HS-5 (cell line): Measurements from ENCODE around the gene NR1H2.
"Not testable (repeated sequence)": the region's sequence is repeated elsewhere in the genome, so short reads cannot be mapped to it uniquely, and the experiment has no call there.

Experiments
- DNase-seq: peaks from one replicate; pipeline ENCODE4 v3.0.0-alpha.2; 2012; ENCODE audit warnings: low read depth

NR1H2 gene

DNA sequence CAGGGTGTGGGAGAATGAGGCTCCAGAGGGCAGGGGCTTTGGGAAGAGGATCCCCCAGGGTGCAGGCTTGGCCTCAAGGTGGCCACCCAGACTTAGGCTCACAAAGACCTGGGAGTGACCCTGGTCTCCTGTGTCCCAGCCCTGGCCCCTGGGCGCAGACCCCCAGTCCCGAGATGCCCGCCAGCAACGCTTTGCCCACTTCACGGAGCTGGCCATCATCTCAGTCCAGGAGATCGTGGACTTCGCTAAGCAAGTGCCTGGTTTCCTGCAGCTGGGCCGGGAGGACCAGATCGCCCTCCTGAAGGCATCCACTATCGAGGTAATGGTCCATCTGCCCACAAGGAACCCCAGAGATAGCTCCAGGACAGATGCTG, 2.6 kb downstream of the NR1H2 start:
- no peak for DNase-seq

DNA sequence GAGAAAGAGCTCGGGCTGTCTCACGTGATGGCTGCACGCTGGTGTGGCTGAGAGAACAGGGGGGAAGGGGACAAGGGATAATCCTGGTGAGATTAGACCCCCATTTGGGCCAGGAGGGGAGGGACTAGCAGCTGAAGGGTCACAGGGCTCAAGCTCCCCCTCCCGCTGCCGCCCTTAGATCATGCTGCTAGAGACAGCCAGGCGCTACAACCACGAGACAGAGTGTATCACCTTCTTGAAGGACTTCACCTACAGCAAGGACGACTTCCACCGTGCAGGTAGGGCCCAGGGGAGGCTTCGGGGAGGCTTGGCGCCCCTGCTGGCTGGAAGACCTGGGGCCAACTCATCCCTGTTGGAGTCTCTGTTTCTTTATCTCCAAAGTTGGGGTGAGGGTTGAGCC, 3.3 kb downstream of the NR1H2 start:
- no peak for DNase-seq

DNA sequence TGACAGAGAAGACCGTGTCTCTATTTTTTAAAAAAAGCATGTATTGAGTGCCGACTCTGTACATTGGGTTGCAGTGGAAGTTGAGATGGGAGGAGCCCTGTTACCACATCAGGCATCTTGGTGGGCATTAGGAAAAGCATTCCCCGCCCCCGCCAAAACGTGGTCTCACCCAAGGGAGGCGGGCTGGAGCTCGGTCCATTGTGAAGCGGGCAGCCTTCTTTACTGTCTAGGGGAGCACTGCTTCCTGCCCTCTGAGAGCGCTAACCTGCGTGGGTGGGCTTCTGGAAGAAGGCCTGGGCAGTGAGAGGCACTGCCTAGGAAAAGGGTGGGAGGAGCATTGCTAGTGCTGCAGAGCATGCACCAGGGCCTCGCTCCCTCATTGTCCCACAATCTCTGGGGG, 3.9 kb downstream of the NR1H2 start:
- no peak for DNase-seq

DNA sequence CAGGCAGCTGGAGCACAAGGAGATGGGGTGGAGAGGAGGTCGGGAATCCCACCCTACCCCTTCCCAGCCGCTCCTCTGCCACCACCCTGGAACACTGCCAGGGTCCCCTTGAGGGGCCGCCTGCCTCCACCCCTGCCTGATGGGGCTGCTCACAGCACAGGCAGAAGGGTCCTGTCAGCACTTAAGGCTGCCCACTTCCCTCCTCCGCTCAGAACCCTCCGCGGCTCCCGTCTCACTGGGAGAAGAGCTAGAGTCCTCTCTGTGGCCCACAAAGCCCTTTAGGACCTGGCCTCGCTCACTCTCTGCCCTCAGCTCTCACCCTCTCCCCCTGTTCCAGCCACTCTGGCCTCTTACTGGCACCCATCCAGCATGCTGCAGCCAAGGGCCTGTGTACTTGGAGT, 4.5 kb downstream of the NR1H2 start:
- no peak for DNase-seq

DNA sequence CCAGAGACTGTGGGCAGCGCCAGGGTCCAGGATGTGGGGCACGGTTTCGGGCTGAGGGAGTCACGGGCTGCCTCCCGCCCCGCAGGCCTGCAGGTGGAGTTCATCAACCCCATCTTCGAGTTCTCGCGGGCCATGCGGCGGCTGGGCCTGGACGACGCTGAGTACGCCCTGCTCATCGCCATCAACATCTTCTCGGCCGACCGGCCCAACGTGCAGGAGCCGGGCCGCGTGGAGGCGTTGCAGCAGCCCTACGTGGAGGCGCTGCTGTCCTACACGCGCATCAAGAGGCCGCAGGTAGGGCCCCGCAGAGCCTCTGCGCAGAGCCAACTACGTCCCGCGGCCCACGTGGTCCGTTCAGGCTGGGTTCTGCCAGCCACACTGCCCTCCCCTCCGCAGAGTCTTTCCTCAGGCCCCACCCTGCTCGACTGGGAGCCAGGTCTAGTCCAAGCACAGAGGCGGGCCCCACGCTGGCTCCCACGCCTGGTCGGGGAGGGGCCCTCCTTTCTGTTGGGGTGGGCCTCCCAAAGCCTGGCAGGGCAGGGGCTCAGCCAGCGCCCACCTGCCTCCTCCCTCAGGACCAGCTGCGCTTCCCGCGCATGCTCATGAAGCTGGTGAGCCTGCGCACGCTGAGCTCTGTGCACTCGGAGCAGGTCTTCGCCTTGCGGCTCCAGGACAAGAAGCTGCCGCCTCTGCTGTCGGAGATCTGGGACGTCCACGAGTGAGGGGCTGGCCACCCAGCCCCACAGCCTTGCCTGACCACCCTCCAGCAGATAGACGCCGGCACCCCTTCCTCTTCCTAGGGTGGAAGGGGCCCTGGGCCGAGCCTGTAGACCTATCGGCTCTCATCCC, 5.8 kb downstream of the NR1H2 start:
- DNase-seq, result no peak

DNA sequence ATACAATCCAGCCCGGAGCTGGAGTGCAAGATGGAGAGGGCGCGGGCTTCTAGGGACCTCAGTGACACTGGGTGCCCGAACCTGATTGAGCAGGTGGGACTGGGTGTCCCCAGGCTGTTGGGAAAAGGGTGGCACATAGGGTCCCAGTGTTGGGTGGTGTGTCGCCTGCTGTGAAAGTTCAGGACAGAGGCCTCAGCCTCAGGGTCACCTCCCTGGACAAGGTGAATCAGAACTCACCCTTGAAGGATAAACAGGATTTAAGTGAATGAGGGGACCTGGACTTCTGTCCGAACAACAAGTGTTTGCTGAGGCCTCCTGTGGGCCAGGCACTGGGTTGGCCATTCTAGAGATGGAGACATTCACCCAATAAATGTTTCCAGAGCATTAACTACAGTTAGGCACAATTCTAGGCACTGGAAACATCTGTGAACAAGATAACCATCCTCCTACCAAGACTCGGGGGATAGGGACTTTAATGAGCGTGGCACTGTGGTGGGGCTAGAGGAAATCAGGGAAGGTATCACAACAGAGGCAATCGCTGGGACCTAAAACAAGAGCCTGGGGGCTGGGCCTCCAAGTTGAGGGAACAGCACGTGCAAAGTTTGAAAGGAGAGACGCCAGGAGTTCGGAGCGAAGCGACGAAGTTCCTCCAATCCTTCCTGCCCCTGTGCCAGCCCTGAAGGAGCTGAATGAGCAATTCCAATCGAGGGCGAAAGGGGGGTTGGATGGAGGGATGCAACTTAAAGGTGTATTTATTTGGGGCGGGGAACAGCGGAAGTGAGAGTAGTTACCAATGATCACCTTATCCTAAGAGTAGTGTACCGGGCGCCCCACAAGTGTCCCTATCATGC, 7.0 kb downstream of the NR1H2 start:
- no peak for DNase-seq

DNA sequence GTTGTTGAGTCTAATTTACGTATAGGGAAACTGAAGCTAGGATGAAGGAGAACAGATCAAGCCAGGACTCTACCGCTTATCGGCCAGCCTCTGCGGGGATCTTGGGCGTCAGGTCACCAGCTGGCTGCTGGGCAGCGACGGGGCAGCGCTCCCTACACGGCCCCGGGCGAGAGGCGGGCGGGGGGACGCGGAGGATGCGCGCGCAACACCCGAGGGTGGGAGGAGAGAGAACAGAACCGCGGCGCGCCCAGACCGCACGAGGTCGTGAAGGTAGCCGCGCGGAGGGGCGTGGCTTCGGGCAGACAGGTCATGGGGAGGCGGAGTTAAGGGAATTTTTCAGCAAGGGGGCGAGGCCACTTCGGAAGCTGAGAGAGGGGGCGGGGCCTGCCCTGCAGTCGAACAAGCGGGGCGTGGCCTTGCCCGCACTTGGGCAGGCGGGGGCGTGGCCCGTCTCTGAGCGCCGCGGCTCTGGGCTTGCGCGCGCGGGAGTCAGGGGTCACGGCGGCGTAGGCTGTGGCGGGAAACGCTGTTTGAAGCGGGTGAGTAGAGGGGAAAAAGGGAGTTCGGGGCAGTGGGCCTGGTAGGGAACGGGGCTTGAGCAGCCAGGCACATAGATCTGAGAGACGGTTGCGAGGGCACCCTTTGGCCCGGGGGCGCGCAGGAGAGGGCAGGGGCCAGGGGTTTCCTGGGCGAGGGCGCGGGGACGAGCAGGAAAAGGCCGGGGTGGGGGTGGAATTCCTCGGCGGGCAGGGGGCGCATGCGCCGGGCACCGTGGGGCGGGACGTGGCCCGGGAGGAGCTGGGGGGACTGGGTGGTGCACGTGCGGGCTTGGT, 7.8 kb downstream of the NR1H2 start, which contains the start of gene POLD1:
POLD1 (plus strand) TSS at position 496 of the 833 bp plus-strand sequence. CDS start 14,505 bp downstream, outside the sequence.
- DNase-seq, result peak; percentile 86

DNA sequence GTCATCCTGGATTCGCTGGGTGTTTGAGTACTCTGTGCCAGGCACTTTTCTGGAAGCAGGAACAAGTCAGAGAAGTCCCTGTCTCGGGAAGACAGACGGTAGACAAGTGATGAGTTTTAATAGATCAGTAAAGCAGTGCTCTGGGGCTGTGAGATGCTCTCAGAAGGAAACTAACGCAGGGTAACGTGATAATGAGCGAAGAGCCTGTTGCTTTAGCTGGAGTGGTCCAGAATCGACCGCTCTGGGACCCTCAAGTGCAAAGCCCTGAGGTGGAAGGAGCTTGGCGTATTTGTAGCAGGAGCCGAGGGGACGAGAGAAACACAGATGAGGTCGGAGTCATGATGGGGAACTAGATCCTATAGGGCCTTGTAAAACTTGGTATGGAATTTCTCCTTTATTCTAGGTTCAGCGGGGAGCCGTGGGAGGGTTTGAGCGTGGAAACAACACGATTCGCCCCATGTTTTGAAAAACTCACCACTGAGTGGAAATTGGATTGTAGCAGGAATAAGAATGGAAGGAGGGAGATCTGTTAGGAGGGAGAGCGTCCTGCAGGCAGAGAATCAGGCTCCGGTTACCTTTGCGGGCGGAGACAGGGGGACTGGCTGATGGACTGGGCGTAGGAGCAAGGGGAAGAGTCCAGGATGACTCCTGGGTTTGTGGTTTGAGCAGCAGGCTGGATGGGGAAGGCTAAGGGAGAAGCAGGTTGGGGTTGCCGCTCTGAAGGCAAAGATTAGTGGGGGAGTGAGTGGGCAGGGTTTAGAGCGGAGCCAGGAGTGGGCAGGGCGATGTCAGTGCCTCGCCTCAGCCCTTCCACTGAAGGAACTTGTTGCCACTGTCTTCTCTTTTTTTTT, 8.7 kb downstream of the NR1H2 start:
- no peak for DNase-seq

DNA sequence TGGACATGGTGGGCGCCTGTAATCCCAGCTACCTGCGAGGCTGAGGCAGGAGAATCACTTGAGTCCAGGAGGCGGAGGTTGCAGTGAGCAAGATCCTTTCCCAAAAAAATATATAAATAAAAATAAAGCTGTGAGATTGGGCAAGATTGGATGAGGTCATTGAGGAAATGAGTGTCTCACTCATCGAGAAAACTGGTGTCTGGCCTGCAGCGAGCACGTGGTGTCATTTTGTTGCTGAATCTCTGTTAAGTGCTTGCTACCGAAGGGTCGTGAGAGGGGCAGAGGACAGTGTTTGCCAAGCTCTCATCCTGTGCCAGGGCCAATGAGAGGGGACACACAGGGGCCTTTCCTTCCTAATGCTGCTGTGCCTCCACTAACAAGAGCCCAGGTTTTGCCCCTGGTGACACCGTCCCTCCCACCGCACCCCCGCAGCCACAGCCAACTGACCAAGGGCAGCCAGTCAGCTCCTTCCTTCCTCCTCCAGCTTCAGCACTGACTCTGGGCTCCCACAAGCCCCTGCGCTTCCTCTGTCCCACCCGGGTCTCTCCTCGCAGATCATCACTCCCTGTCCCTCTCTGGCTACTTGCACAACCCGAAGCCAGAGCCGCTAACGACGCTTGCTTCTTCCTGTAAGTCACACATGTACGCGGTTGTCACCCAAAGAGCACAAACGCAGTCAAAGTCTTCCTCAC, 11.1 kb downstream of the NR1H2 start:
- peak; percentile 54 for DNase-seq

DNA sequence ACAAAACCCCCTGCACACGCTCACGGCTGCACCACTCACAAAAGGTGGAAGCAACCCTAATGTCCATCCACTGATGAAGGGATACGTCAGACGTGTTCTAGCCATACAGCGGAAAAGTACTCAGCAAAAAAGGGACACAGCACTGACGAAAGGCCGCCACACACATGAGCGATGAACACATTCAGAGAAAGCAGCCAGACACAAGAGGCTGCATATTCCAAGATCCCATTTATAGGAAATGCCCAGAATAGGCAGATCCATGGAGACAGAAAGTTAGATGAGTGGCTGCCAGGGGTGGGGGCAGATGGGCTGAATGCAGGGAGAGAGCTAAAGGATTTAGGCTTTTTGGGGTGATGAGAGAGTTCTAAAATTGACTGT, 11.6 kb downstream of the NR1H2 start:
- DNase-seq, result no peak

DNA sequence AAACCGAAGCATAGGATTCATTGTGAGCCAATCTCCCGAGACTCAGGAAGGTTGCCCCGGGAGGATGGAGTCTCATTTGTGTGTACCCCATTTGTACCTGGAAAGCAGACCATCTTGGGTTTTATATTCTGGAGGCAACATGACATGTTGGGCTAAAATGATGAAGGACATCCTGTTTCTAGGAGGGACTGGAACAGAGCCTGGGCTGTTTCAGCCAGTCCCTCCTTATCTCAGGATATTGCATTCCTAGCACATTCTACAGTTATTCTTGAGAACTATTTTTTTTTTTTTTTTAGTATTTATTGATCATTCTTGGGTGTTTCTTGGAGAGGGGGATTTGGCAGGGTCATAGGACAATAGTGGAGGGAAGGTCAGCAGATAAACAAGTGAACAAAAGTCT, 14.0 kb downstream of the NR1H2 start:
- DNase-seq, result not testable (repeated sequence)

DNA sequence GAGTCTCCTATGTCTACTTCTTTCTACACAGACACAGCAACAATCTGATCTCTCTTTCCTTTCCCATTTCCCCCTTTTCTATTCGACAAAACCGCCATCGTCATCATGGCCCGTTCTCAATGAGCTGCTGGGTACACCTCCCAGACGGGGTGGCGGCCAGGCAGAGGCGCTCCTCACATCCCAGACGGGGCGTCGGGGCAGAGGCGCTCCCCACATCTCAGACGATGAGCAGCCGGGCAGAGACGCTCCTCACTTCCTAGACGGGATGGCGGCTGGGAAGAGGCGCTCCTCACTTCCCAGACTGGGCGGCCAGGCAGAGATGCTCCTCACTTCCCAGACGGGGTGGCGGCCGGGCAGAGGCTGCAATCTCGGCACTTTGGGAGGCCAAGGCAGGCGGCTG, 14.7 kb downstream of the NR1H2 start:
- not testable (repeated sequence) for DNase-seq

DNA sequence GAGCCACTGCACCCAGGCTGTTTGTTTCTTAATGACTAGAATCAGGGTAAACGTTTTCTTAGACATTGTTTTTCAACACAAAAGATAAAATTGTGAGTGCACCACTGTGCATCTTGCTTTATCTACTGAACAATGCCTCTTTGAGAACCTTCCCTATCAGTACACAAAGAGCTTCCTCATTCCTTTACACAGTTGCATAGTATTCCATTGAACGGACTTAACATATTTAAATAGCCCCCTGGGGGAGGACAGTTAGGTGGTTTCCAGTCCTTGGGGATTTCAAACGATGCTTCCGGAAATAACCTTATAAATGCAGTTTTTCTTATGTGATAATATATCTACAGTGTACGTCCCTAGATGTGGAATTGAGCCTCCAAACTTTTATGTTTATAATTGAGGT, 16.5 kb downstream of the NR1H2 start:
- DNase-seq, result no peak

DNA sequence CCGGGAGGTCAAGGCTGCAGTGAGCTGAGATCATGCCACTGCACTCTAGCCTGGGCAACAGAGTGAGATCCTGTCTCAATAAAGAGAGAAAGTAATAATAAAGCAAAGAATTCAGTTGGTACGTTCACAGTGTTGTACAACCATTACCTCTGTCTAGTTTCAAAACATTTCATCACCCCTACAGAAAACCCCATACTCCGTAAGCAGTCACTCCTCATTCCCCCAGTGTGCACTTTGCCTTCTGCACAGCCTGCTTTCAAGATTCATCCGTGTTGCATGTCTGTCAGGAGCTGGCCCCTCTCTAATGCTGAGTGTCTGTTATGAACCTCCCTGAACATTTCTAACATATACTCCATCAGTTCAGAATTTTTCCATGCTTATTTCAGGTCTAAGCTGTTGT, 17.3 kb downstream of the NR1H2 start:
- DNase-seq, result no peak

DNA sequence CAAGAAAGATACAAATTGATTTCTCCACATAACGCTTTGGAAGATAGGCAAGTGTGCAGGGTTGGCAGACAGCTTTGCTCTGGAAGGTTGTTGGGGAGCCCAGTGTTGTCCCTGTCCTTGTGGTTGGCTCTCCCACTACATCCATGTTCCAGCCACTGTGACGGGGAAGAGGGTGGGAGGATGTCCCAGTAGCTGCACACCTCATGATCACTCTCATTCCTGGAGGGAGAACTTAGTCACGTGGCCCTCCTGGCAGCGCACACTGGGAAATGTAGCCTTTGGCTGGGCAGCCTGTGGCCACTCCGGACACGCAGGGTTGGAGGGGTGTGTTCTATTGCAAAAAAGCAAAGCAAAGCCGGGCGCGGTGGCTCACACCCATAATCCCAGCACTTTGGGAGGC, 17.8 kb downstream of the NR1H2 start:
- DNase-seq, result no peak

DNA sequence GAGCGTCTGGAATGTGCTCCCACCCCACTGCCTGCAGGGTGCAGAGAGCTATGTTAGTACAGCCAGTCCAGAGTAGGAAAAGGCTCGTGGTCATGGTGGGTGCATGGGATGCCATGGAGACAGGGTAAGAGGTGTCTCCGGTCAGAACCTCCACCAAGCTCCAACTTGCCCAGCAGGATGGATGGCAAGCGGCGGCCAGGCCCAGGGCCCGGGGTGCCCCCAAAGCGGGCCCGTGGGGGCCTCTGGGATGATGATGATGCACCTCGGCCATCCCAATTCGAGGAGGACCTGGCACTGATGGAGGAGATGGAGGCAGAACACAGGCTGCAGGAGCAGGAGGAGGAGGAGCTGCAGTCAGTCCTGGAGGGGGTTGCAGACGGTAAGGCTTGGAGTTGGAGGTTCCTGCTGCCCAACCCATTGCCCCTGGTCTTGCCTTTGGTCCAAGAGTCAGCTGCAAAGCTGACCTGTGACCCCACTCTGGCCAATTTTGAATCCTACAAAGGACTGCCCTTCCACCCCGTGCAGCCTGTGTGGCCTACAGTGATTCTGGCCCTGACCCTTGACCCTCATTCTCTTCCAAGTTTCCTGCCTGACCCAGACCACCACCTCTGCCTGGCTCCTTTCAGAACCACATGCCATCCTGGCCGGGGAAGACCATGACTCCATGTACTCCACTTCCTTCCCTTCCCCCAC, 22.6 kb downstream of the NR1H2 start:
- no peak for DNase-seq

DNA sequence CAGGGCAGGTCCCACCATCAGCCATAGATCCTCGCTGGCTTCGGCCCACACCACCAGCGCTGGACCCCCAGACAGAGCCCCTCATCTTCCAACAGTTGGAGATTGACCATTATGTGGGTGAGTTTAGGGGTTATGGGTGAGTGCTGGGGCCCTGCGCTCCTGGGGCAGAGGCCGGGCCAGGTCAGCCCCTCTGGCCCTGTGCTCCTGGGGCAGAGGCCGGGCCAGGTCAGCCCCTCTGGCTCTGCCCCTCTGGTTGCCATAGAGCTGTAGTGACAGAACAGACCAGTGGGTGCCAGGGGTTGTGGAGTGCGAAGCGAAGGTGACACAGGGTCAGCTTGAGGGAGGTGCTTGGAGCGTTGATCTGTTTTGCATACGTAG, 23.1 kb downstream of the NR1H2 start:
- no peak for DNase-seq

DNA sequence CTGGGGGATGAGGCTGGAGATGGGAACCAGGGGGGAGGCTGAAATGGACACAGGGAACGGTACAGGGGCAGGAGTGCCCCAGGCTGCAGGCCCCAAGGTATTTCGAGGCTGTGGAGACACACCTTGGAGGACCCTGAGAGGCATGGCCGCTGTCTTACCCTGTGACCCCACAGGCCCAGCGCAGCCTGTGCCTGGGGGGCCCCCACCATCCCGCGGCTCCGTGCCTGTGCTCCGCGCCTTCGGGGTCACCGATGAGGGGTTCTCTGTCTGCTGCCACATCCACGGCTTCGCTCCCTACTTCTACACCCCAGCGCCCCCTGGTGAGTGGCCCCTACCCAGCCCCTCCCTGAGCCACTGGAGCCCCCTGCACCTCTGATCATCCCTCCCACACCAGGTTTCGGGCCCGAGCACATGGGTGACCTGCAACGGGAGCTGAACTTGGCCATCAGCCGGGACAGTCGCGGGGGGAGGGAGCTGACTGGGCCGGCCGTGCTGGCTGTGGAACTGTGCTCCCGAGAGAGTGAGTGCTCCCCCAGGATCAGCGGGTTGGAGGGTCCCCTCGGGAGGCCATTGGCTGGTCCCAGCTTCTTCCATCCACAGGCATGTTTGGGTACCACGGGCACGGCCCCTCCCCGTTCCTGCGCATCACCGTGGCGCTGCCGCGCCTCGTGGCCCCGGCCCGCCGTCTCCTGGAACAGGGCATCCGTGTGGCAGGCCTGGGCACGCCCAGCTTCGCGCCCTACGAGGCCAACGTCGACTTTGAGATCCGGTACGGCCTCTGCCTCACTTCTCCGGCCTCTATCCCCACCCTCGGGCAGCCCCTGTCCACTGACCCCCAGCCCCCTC, 25.6 kb downstream of the NR1H2 start:
- DNase-seq, result no peak
